Measurements from ENCODE around the gene XRCC4.

The XRCC4 gene

GRCh38 chr5:83157163-83157562 is 79.8 kb downstream of the XRCC4 start:
- Histone ChIP-seq H3K4me3 (ENCODE audit: severe bottlenecking) (no peak overlapping the region), H3K27me3 (ENCODE audit: insufficient read depth, poor library complexity, severe bottlenecking) (no peaks in the 10 kb centered on the region), H3K9me3 (ENCODE audit: severe bottlenecking) (no peaks in the 10 kb centered on the region), H3K27ac (ENCODE audit: poor library complexity, severe bottlenecking) (no peak overlapping the region), H3K36me3 (ENCODE audit: low read depth) (no peaks in the 10 kb centered on the region), H3K4me1 (ENCODE audit: insufficient read depth, poor library complexity, severe bottlenecking) (no peaks in the 10 kb centered on the region)
- DNase-seq (ENCODE audit: low spot score) = no peak
- ATAC-seq (ENCODE audit: low read depth) = no peak
- TF ChIP-seq CTCF (IDR thresholded peaks at IDR 0.05; ENCODE audit: poor library complexity, severe bottlenecking) = no peak

GRCh38 chr5:83162601-83163000 is 85.3 kb downstream of the XRCC4 start:
- DNase-seq (ENCODE audit: low spot score) = no peak
- Histone ChIP-seq H3K9me3 (ENCODE audit: severe bottlenecking) (no peaks in the 10 kb centered on the region), H3K4me3 (ENCODE audit: severe bottlenecking) (no peak overlapping the region), H3K36me3 (ENCODE audit: low read depth) (no peaks in the 10 kb centered on the region), H3K27ac (ENCODE audit: poor library complexity, severe bottlenecking) (no peak overlapping the region), H3K4me1 (ENCODE audit: insufficient read depth, poor library complexity, severe bottlenecking) (no peaks in the 10 kb centered on the region), H3K27me3 (ENCODE audit: insufficient read depth, poor library complexity, severe bottlenecking) (no peaks in the 10 kb centered on the region)
- no peak for ATAC-seq (ENCODE audit: low read depth)
- TF ChIP-seq CTCF (IDR thresholded peaks at IDR 0.05; ENCODE audit: poor library complexity, severe bottlenecking) = no peak

GRCh38 chr5:83167538-83167937 is 90.2 kb downstream of the XRCC4 start:
- no peaks in the 10 kb centered on the region for H3K36me3 ChIP-seq (ENCODE audit: low read depth)
- no peaks in the 10 kb centered on the region for H3K9me3 ChIP-seq (ENCODE audit: severe bottlenecking)
- no peak for DNase-seq (ENCODE audit: low spot score)
- no peak overlapping the region for H3K27ac ChIP-seq (ENCODE audit: poor library complexity, severe bottlenecking)
- H3K4me3 ChIP-seq (ENCODE audit: severe bottlenecking) = no peak overlapping the region
- no peak for ATAC-seq (ENCODE audit: low read depth)
- no peaks in the 10 kb centered on the region for H3K27me3 ChIP-seq (ENCODE audit: insufficient read depth, poor library complexity, severe bottlenecking)
- H3K4me1 ChIP-seq (ENCODE audit: insufficient read depth, poor library complexity, severe bottlenecking) = no peaks in the 10 kb centered on the region
- no peak for TF ChIP-seq CTCF (IDR thresholded peaks at IDR 0.05; ENCODE audit: poor library complexity, severe bottlenecking)

GRCh38 chr5:83169571-83170337 is 92.4 kb downstream of the XRCC4 start:
- ATAC-seq (ENCODE audit: low read depth) = no peak
- no peak for DNase-seq (ENCODE audit: low spot score)
- H3K4me3 ChIP-seq (ENCODE audit: severe bottlenecking) = no peak overlapping the region
- H3K27ac ChIP-seq (ENCODE audit: poor library complexity, severe bottlenecking) = no peak overlapping the region
- no peaks in the 10 kb centered on the region for H3K9me3 ChIP-seq (ENCODE audit: severe bottlenecking)
- H3K4me1 ChIP-seq (ENCODE audit: insufficient read depth, poor library complexity, severe bottlenecking) = no peaks in the 10 kb centered on the region
- no peaks in the 10 kb centered on the region for H3K27me3 ChIP-seq (ENCODE audit: insufficient read depth, poor library complexity, severe bottlenecking)
- TF ChIP-seq CTCF (IDR thresholded peaks at IDR 0.05; ENCODE audit: poor library complexity, severe bottlenecking) = no peak
- H3K36me3 ChIP-seq (ENCODE audit: low read depth) = no peaks in the 10 kb centered on the region

- no peaks in the 10 kb centered on the region for H3K36me3 ChIP-seq (ENCODE audit: low read depth)
- ATAC-seq (ENCODE audit: low read depth) (no peak), DNase-seq (ENCODE audit: low spot score) (no peak)
- no peaks in the 10 kb centered on the region for H3K9me3 ChIP-seq (ENCODE audit: severe bottlenecking)
- no peaks in the 10 kb centered on the region for H3K4me1 ChIP-seq (ENCODE audit: insufficient read depth, poor library complexity, severe bottlenecking)
- H3K27ac ChIP-seq (ENCODE audit: poor library complexity, severe bottlenecking) = no peak overlapping the region
- no peaks in the 10 kb centered on the region for H3K27me3 ChIP-seq (ENCODE audit: insufficient read depth, poor library complexity, severe bottlenecking)
- no peak for TF ChIP-seq CTCF (IDR thresholded peaks at IDR 0.05; ENCODE audit: poor library complexity, severe bottlenecking)
- no peak overlapping the region for H3K4me3 ChIP-seq (ENCODE audit: severe bottlenecking)
These were observed 94.7 kb downstream of the XRCC4 start for GRCh38 chr5:83172011-83172410.
